K562 (cell line): ENCODE measurements around the gene MTHFS. TPM values are rescaled to one million over a fixed set of nuclear protein-coding genes. Genes with fewer than 3 reads are reported as not detected.

Experiments
- ATAC-seq: fragments of 200-7000 bp; cut with Tn5 transposase; 3 replicates; pipeline ENCODE4 v1.9.1; 2020; ENCODE audit warnings: moderate library complexity
- BruUV-seq: library from RNA; stranded (reverse); fragments of 400-500 nt; replicated peaks from 2 replicates; lab custom pipeline; 2021; lab: Mats Ljungman, UMichigan
- CTCF ChIA-PET: fragments of 300-600 bp; formaldehyde crosslinking; extraction: SDS; loops from one replicate; lab custom pipeline; 2021; ENCODE audit warnings: low intra/inter-chr PET ratio; lab: Yijun Ruan, JAX
- POLR2A ChIA-PET: fragments of 300-600, 350-650 bp; sonication (Branson Sonifier 250); formaldehyde crosslinking; extraction: SDS; loops from one replicate; lab custom pipeline; 2021; ENCODE audit warnings: antibody characterized with exemption, inconsistent platforms; lab: Yijun Ruan, JAX
- DNase-seq, 4 experiments: peaks; one replicate each; pipeline versions ENCODE4 v3.0.0 to v3.0.0-alpha.2; 2011 to 2018; ENCODE audit warnings: low spot score in 3 of 4, mixed read lengths in 3 of 4; ENCODE audit errors: extremely low read depth in 1 of 4
- FAIRE-seq: peaks from 2 replicates; lab custom pipeline; 2011; peaks lifted over from hg19 to GRCh38; lab: Jason Lieb, UNC
- H2AFZ ChIP-seq: 2 replicates; pipeline ENCODE4 v1.6.0; 2011; ENCODE audit warnings: low read depth, low read length, control low read depth, inconsistent platforms
- H3K27ac ChIP-seq: fragments of 200-600 bp; 3 replicates; pipeline ENCODE4 v1.8.0; 2011; ENCODE audit warnings: low read depth, mild to moderate bottlenecking, control low read depth, inconsistent platforms, low read length, moderate library complexity, mixed read lengths; ENCODE audit errors: extremely low read depth
- H3K27me3 ChIP-seq, 2 experiments: fragments of 300-600 bp in 1 of 2; 2 replicates in 1 of 2; 3 replicates in 1 of 2; pipeline versions ENCODE4 v1.6.0 to v1.8.0; 2011; ENCODE audit warnings: inconsistent platforms in 2 of 2, low read length in 2 of 2, mild to moderate bottlenecking in 1 of 2, mixed read lengths in 1 of 2, moderate library complexity in 1 of 2; ENCODE audit not compliant: control insufficient read depth in 2 of 2, insufficient read depth in 2 of 2
- H3K36me3 ChIP-seq: fragments of 300-600 bp; 3 replicates; pipeline ENCODE4 v1.8.0; 2011; ENCODE audit warnings: mild to moderate bottlenecking, low read length, inconsistent platforms; ENCODE audit not compliant: control insufficient read depth, insufficient read depth
- H3K4me1 ChIP-seq, 2 experiments: fragments of 200-600 bp in 1 of 2; replicated peaks in 1 of 2; 2 replicates in 1 of 2; 3 replicates in 1 of 2; pipeline versions ENCODE4 v1.5.1 to v1.8.0; 2011; ENCODE audit warnings: inconsistent platforms in 2 of 2, low read length in 2 of 2, mild to moderate bottlenecking in 1 of 2, mixed read lengths in 1 of 2, moderate library complexity in 1 of 2; ENCODE audit not compliant: control insufficient read depth in 2 of 2, insufficient read depth in 2 of 2
- H3K4me2 ChIP-seq: 2 replicates; pipeline ENCODE4 v1.6.1; 2011; ENCODE audit warnings: low read length, control low read depth, inconsistent platforms, mixed read lengths; ENCODE audit not compliant: insufficient read depth
- H3K4me3 ChIP-seq: fragments of 200-600 bp; sonication (generic), shearing (Covaris generic); 2 replicates; pipeline ENCODE4 v1.5.1; 2016; ENCODE audit warnings: control low read depth, inconsistent platforms
- H3K79me2 ChIP-seq: fragments of 200-600 bp; 3 replicates; pipeline ENCODE4 v1.8.0; 2011; ENCODE audit warnings: low read length, inconsistent platforms; ENCODE audit not compliant: control insufficient read depth, insufficient read depth
- H3K9ac ChIP-seq, 2 experiments: 2 replicates each; pipeline versions ENCODE4 v1.6.0 to v1.6.1; 2011; ENCODE audit warnings: low read depth in 2 of 2, low read length in 2 of 2, control low read depth in 1 of 2, inconsistent platforms in 1 of 2, mild to moderate bottlenecking in 1 of 2, mixed read lengths in 1 of 2; ENCODE audit not compliant: insufficient read depth in 1 of 2
- H3K9me1 ChIP-seq: one replicate; pipeline ENCODE4 v1.6.0; 2011; ENCODE audit warnings: inconsistent platforms, mild to moderate bottlenecking, low read length, moderate library complexity; ENCODE audit not compliant: control insufficient read depth, insufficient read depth
- H3K9me3 ChIP-seq: replicated peaks from 2 replicates; pipeline ENCODE4 v1.5.1; 2011; ENCODE audit warnings: low read depth, low read length, inconsistent platforms; ENCODE audit not compliant: control insufficient read depth, insufficient read depth
- H4K20me1 ChIP-seq: replicated peaks from 2 replicates; pipeline ENCODE4 v1.6.1; 2011; ENCODE audit warnings: low read length, inconsistent platforms, mixed read lengths; ENCODE audit not compliant: control insufficient read depth, insufficient read depth
- MIER1 ChIP-seq: fragments of 450-650 bp; IDR thresholded peaks from 2 replicates; pipeline ENCODE4 v1.6.1; 2016; ENCODE audit warnings: antibody characterized with exemption, mild to moderate bottlenecking, low read depth
- SRSF1 ChIP-seq: fragments of 200-400 bp; formaldehyde crosslinking; IDR thresholded peaks from 2 replicates; pipeline ENCODE4 v1.6.1; 2017; ENCODE audit warnings: mild to moderate bottlenecking, low read depth, low read length, moderate library complexity
- STAG1 ChIP-seq: sonication (generic); formaldehyde crosslinking; IDR thresholded peaks from 2 replicates; pipeline ENCODE4 v1.5.0; 2020; ENCODE audit warnings: missing genetic modification reagents, borderline replicate concordance
- ZNF197 ChIP-seq: fragments of 200-800 bp; sonication (Bioruptor generic); IDR thresholded peaks from 2 replicates; pipeline ENCODE4 v1.6.1; 2016; ENCODE audit warnings: low read depth, missing genetic modification characterization, missing compliant biosample characterization
- ZNF324 ChIP-seq: fragments of 250-450 bp; sonication (Bioruptor Pico); IDR thresholded peaks from 2 replicates; pipeline ENCODE4 v1.4.0; 2020; ENCODE audit warnings: mild to moderate bottlenecking
- in situ Hi-C: fragments of 300-500 bp; cut with MboI; formaldehyde crosslinking; loops from 4 replicates; pipeline ENCODE4 v1.15.0; 2018; ENCODE audit warnings: inconsistent platforms, mixed read lengths
- intact Hi-C: fragments of 100-400 bp; cut with micrococcal nuclease; formaldehyde crosslinking; loops from 2 replicates; pipeline ENCODE4 v1.14.2; 2022
- polyA plus RNA-seq, 8 experiments: library from polyadenylated mRNA; depleted of rRNA in 4 of 8; stranded (reverse) in 5 of 8; unstranded in 3 of 8; fragments of >200 nt; fragmentation: Nextera tagmentation in 2 of 8; fragmentation: Illumina TruSeq in 1 of 8; extraction: Ambion mirVana in 2 of 8; extraction: Trizol in 1 of 8; gene quantifications; 2 replicates each; pipeline versions ENCODE4 v1.2.1 to v1.2.3, GENCODE V29; 2011 to 2014; ENCODE audit warnings: inconsistent platforms in 1 of 8, missing spikeins in 1 of 8
- total RNA-seq, 7 experiments: library from RNA; depleted of rRNA in 6 of 7; stranded (reverse); fragments of >200 nt in 6 of 7; fragmentation: Illumina TruSeq in 2 of 7; extraction: Trizol in 2 of 7; gene quantifications; 2 replicates each; pipeline versions ENCODE4 v1.2.1 to v1.2.3, GENCODE V29; 2011 to 2021; ENCODE audit warnings: low replicate concordance in 1 of 7

MTHFS gene
- total and polyA plus RNA-seq, 9 of the 15 experiments (the other 6 are each of a cell fraction or from before 2014, with no cell fraction given): 17.8 to 79.3 (median 41.7) TPM

DNA sequence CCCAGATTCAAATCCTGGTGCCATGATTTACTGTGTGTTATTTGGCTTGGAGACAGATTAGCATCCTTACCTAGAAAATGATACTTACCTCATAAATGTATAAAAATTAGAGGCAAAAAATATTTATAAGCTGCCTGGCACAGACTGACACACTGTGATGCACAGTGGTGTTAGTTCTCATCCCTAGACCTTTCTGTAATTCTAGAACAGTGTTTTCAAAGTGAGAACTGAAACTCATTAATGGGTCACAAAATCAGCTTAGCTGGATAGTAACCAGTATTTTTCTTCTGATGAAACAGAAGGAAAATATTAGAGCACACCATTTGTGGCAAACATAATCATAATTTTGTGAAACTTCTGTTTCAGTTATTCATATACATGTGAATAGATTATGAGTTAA lies 17.9 kb upstream of the MTHFS start:
- H3K36me3 ChIP-seq: peaks cover 26% of the 10 kb centered on the region; the same call in 1 of the 3 replicates
- H4K20me1 ChIP-seq: no peaks in the 10 kb centered on the region
- H3K9ac ChIP-seq: no peak overlapping the region
- no TSS peak for BruUV-seq
- FAIRE-seq (no peak), ATAC-seq (no peak), DNase-seq (no peak)
- H3K27me3 ChIP-seq: no peaks in the 10 kb centered on the region
- in situ Hi-C loops: no loop called here
- peaks cover 21% of the 10 kb centered on the region for H3K9me3 ChIP-seq
- no peak overlapping the region for H3K27ac ChIP-seq
- no peak overlapping the region for H2AFZ ChIP-seq
- H3K4me2 ChIP-seq: no peak overlapping the region
- ChIA-PET CTCF (no interaction called here), POLR2A (interaction anchor here (0.9 kb wide), 1 partner anchor 11 kb away, joined by 3 read pairs; no protein-coding TSS in a partner anchor)
- H3K4me1 ChIP-seq: peaks cover 0 to 7% of the 10 kb centered on the region in 2 experiments; a peak in 1 of 5 replicates
- intact Hi-C loops: no loop called here
- no peak overlapping the region for H3K4me3 ChIP-seq
- H3K9me1 ChIP-seq: no peaks in the 10 kb centered on the region
- no peaks in the 10 kb centered on the region for H3K79me2 ChIP-seq
- TF ChIP-seq STAG1 (no peak), ZNF197 (CRISPR knock-in tag) (no peak), MIER1 (no peak), SRSF1 (no peak), ZNF324 (no peak)
